ENCODE data around the gene LIX1L.

LIX1L gene

DNA sequence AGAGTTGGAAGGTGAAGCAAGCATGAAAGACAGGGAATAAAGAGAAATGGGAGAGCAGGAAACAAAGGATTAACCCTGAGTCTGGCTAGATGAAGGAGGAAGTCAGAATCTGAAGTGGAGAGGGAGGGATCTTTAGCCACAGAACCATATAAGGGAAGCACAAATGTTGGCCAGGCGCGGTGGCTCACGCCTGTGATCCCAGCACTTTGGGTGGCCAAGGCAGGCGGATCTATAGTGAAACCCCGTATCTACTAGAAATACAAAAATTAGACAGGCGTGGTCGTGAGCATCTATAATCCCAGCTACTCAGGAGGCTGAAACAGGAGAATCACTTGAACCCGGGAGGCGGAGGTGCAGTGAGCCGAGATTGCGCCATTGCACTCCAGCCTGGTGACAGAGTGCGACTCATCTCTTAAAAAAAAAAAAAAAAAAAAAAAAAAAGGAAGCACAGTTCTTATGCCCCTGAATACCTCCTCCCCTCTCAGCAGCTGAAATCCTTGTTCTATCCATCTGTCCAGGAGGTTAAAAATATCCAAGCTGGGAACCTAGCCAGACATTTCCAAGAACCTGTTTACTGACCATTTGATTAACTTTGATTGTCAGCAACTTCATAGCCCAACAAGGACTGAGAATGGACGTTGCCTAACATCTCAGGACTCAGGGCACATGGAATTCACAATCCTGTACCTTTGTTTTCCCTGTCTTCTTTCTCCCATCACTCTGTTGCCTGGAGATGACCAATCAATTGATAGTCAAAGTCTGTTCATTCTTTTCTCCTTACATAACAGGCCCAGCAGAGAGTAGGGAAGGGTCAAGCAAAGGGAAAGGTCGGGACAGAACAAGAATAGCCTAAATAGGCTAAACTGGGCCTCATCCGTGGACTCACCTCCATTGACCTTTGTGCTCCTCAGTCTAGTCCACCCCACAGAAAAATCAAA is 28.0 kb upstream of the LIX1L start:
- no peak for DNase-seq (ENCODE audit: low read depth in 3 of 3, low spot score in 1 of 3)

DNA sequence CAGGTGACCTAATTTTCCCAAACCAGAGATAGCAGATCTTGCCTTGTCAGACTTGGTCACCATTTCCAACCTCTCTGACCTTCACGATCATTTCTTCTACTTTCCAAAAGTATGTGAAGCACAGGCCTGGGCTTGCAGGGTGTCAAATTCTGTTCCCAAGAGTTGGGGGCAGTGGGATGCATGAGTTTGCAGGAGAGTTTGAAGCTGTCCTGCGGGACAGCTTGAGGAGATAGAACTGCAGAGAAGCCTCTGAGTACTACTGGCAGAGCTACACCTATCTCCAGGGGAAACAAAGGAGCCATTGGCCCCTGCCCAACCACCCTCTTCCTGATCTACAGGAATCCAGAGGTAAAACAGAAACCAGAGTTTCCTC is 27.3 kb upstream of the LIX1L start:
- DNase-seq (ENCODE audit: low read depth in 3 of 3, low spot score in 1 of 3) = no peak

DNA sequence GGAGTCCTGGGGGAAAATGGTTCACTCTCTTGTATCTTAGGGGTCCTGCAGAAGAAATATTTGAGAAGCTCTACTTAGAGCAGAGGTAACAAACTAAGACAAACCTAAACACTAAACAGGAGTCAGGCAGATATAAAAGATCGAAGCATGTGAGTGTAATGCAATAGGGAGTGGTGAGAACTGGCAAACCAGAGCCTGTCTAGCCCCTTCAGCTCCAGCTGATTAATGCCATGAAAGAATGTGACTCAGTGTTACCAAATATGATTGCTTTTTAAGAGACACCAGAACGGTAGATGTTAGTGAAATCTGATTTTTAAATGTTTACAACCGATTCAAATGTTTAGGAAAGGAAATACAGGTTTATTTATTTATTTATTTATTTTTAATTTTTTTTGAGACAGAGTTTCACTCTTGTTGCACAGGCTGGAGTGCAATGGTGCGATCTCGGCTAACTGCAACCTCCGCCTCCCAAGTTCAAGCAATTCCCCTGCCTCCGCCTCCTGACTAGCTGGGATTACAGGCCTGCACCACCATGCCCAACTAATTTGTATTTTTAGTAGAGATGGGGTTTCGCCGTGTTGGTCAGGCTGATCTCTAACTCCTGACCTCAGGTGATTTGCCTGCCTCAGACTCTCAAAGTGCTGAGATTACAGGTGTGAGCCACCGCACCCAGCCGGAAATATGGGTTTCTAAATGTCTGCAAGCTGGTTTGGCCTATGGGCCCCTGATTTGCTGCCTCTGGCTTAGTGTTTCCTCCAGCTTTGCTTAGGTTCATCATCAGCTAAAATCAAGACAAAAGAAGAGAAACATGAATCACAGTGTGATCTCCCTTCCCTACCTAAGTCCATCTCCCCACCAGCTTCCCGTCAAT is 26.4 kb upstream of the LIX1L start:
- no peak for DNase-seq (ENCODE audit: low read depth in 3 of 3, low spot score in 1 of 3)

DNA sequence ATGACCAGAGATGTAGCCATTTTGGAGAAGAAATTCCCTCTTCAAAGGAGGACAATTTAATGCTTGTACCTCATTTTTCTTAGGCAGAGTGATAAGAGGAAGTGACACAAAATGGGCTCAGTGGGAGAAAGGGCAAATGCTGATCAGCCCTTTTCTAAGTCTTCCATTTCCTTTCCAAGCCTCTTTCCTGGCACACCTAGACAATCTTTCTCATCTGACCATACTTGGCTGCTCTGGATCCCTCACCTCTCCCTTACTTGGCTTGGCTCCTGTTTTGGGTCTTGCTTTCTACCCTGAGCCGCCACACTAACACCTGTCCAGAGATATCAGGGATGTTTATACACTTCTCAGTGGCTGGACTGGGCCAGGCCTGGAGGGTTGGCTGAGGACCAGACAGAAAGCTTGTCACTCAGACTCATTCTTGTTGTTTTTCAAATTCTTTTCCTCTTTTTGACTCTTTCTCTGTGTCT is 25.4 kb upstream of the LIX1L start:
- no peak for DNase-seq (ENCODE audit: low read depth in 3 of 3, low spot score in 1 of 3)

DNA sequence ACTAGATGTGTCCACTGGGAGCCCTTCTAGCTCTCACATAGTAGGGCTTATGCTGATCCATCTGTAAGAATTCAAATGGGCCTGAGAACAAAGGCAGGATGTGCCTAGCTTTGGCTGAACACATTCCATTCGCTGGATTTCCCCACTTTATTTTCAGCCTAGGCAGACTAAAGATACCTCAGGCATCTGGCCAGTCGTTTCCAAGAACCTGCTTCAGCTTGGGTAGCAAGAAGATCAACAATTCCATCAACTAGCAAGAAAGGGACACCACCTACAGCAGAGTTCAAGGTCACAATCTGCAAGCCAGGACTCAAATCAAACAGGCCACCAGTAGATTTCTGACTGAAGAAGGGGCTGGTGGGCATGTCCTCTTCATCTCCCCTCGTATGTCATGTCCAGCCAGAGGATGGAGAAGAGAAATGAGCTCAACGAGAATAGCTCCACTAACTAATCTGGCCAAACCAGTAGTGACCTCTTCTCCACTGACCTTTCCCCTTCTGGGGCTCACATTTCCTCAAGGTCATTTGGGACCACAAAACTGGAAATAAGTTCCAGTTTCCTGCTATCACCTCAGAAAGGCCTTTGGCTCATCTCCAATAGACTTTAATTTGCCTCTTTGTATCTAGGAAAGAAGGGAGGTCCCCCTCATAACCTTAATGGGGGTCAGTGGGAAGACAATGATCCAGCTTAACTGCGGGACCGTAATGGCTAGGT is 24.4 kb upstream of the LIX1L start:
- DNase-seq (ENCODE audit: low read depth in 3 of 3, low spot score in 1 of 3) = no peak

DNA sequence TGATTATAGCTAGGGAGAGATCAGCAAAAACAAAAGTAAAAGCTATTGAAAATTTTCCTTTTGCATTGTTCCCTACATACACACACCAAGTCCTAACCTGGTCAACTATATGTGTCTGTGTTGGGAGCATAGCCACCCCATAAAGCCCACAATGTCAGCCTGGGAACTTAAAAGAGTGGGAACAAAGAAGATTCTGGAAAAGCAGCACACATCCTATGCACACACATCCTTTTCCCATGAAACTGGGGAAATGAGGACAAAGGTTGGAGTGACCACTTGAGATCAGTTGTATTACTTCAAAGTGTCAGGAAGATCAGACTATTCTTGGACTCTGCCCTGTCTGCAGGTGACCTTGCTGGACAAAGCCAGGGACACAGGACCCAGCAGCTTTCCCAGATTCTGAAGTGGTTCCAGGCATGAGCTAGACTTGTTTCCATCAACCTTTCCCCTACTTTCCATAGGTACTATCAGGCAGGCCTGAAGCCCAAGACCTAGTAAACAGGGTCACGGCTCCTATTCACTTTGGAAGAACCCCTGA is 22.7 kb upstream of the LIX1L start:
- DNase-seq (ENCODE audit: low read depth in 3 of 3, low spot score in 1 of 3) = no peak

DNA sequence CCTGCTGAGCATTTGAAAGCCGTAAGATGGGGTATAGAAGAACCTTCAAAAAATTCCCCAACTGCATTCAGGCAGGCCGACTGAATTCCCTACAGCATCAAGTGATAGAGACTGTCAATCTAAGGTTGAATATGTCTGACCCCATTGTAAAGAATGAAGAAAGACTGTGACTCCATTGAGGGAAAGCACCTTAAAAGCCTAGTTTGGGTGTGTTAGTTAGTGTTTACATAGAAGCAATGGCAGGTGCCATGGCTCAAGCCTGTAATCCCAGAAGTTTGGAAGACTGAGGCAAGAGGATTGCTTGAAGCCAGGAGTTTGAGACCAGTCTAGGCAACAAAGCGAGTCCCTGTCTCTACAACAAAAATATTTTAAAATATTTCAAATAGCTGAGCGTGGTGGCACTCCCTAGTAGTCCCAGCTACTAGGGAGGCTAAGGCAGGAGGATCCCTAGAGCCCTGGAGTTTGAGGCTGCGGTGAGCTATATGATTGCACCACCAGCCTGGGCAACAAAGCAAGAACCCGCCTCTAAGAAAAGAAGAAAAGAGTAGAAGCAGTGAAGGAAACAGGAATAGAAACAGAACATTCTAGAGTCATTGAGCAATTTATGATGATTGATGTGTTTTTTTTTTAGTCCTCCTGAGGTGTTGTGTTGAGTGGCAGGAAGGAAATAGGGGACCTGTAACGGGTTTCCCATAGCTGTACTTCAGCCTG is 22.1 kb upstream of the LIX1L start:
- no peak for DNase-seq (ENCODE audit: low read depth in 3 of 3, low spot score in 1 of 3)

DNA sequence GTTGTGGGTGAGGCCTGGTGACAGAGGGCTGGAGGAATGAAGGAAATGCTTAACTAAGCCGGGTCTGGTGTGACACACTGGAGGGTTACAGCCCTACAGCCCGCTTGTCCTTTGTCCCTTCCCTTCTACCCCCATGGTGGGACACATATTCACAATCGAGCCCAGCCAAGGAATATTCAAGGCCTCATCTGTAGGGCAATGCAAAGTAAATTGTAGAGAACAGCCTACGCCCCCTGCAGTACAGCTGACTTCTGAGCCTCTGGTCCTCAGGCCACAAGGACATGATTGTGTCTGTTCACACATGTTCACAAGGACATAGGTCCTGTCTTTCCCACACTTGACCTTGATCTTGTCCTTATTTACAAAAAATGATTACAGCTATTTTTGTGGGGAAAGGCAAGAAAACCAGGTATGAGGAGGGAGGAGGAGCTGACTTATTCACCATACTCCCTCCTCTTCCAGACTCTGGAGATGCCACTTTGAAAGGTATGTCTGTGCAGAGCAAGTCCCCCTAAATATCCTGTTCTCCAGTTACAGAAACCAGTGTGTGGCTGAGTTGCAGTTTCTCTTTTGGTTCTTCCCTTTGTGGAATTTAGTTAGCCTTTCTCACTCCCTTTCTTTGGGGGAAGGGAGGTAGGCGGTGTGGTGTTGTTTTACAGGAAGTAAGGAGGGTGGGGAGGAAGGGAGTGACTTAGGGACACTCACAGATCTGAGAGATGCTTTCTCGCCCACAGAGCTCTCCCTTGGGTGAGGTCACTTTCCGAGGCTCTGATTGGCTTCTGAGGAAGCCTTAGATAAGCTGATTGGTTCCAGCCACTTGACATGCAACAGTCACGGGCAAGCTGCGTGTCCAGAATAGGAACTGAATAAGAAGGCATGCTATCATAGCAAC is 21.3 kb upstream of the LIX1L start:
- DNase-seq (ENCODE audit: low read depth in 3 of 3, low spot score in 1 of 3) = no peak

DNA sequence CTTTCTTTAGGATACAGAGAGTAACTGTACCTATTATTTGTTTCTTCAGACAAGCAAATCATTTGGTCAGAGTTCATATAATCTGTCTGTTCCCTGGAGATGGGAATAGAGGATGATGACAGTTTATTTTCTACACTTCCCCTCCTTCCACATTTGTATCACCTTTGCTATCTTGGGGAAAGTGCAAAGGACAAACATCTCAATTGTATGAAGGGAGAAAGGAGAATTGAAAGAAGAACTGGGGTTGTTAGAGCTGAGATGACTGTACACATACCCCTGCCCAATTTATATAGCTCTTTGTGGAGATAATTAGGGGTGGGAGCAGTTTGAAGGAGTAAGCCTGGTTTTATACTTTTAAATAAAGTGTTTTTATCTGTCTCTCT is 20.6 kb upstream of the LIX1L start:
- DNase-seq (ENCODE audit: low read depth in 3 of 3, low spot score in 1 of 3) = no peak

DNA sequence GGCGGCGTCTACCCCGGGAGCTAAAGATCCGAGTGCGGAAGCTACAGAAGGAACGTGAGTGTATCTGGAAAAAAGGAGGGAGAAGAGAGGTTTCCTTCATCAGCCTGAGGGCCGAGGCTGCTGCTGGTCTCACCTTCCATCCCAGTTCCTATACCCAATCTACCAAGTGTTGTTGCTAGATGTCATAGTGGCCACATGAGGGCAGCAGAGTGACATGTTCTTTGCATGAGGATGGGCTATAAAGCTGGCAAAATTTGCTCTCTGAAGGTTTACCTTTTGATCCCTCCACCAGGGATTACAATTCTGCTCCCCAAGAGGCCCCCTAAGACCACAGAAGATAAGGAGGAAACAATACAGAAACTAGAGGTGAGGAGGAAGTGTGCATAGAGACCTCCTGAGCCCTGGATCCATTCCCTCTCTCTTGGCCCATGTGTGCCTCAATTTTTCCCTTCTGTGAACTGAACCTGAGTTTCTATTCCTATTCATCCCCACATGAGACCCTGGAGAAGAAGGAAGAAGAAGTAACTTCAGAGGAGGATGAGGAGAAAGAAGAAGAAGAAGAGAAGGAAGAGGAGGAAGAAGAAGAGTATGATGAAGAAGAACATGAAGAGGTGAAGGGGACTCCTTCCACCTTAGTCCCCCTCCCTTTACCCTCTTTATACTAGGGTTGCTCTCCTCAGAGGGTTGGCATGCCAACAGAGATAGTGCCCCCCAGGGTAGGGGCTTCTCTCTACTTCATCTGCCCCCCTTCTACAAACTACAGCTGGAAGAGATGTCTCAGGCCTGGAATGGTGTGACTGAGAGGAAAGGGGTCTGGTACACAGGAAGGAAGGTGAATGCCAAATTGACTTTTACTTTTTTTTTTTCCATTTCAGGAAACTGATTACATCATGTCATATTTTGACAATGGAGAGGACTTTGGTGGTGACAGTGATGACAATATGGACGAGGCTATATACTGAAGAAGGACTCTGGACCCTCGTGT is 20.0 kb upstream of the LIX1L start:
- DNase-seq (ENCODE audit: low read depth in 3 of 3, low spot score in 1 of 3) = peak in 1 of 3 donors; percentile 53

DNA sequence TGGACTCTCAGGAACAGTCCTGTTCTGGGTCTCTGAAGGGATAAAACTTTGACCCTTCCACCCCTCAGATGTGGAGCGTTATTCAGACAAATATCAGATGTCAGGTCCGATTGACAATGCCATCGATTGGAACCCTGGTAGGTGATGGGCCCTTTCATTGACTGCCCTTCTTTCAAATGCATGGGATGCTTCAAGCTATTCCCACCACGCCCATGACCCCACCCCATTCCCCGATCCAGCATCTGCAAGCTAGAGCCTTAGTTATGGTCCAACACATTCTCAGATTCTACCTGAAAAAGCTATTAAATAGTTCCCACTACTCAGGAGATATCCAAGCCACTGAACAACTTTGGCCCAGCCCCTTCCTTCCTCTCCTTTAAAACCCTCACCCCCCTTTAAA is 19.2 kb upstream of the LIX1L start:
- DNase-seq (ENCODE audit: low read depth in 3 of 3, low spot score in 1 of 3) = no peak

DNA sequence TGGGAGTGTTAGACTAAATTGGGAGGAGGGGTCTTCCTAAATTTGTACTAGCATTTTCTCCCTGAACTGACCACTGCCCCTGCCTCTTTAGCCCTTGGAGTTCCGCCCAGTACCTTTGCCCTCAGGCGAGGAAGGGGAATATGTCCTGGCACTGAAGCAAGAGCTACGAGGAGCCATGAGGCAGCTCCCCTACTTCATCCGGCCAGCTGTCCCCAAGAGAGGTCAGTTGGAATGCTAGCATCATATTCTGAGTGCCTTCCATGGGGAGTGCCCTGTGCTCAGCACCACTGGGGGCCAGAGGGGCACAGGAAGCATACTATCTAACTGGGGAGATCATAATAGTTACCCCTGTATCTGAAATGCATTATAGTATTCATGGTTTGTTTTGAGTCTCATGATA is 17.4 kb upstream of the LIX1L start:
- DNase-seq (ENCODE audit: low read depth in 3 of 3, low spot score in 1 of 3) = no peak

DNA sequence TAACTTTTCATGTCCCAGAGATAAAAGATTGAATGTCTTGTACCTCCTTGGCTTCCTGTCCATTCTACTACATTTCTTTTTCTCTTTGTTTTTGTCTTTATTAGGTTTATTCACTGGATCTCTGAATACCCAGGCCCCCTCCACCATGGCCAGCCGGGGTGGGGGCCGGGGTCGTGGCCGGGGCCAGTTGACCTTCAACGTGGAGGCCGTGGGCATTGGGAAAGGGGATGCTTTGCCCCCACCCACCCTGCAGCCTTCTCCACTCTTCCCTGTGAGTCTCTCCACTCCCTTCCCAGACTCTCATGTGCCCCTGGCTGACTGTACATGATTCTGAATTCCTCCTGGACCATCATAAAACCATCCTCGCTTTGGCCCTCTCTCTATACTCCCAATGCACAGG is 16.9 kb upstream of the LIX1L start:
- no peak for DNase-seq (ENCODE audit: low read depth in 3 of 3, low spot score in 1 of 3)

DNA sequence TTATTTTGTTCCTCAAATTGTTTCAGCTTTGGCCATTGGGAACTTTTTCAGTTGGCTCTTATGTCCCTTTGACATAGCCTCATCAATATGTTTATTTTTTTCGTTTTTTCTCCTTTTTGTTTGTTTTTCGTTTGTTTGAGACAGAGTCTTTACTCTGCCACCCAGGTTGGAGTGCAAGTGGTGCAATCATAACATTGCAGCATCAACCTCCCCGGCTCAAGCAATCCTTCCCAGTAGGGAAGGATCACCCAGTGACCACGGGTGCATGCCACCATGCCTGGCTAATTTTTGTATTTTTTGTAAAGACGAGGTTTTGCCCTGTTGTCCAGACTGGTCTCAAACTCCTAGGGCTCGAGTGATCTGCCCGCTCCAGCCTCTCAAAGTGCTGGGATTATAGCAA is 14.8 kb upstream of the LIX1L start:
- no peak for DNase-seq (ENCODE audit: low read depth in 3 of 3, low spot score in 1 of 3)

DNA sequence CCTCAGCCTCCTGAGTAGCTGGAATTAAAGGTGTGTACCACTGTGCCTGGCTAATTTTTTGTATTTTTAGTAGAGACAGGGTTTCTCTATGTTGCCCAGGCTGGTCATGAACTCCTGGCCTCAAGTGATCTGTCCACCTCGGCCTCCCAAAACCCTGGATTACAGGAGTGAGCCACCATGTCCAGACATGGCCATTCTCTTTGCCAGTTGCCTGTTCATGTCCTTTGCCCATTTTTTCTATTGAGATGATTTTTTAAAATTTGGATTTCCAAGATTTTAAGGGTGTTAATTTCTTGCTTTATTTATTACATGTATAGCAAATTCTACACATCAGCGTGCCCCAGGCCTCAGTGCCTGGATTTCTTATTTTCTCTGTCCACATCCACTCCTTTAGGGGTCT is 9.5 kb upstream of the LIX1L start:
- no peak for DNase-seq (ENCODE audit: low read depth in 3 of 3, low spot score in 1 of 3)

DNA sequence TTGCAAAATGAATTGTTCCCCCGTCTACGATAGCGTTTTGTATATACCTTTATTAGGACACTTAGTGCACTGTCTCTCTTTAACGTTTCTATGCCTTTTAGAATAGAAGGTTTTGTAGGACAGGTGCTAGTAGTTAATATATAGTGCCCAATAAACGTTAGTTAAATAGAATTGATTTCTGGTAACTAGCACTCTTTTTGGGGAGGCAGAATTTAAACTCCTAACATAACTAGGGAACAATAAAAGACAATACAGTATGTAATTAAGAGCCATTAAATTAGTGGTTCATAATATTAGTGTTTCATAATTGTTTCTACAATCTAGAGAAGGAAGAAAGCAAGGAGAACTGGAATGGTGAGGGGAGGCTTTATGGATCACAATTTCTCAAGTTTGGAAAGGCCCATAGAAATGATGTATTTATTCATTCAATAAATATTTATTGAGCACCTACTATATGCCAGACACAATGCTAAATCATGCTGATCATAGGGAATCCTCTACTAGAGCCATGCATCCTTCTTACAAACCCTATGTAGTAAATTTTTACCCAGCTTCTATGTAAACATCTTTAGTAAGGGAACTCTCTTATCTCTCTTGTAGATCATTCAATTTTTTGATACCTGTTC is 7.4 kb upstream of the LIX1L start:
- DNase-seq (ENCODE audit: low read depth in 3 of 3, low spot score in 1 of 3) = no peak

DNA sequence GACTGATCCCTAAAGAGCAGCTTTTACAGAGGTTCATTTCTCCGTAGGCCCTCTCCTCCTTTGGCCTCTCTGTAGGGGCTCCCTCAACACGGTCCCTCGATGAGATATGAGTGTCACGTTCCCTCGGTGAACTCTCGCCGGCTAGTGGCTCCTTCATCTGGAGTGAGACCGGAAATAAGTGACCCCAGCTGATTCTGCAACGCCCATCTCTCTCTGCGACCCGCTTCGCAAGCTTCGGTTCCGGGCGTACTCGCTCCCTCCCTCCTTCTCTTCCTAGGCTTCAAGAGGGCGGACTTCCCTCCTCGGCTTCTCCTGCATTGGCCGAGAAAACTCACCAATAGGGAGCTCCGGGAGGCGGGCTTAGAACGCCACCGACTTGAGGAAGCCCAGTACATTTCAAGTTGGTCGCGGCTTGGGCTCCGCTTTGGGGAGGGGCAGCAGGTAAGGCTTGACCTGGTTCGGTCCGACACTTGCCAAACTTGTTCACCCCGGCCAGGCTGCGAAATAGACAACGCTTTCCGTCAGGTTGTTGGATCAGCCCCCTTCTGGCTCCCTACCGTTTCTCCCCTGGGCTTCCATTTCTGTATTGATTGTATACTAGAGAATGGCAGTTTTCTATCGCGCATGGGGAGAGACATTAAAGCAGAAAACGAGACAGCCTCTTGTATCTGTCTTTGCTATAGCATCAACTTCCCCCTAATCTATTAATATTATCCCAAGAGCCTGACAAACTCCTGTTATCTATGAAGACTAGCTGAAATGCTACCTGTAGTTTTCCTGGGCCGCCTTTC is 6.7 kb upstream of the LIX1L start, which contains the start of the genes ANKRD34A and POLR3GL:
ANKRD34A (minus strand) TSS at position 248 of the 791 bp plus-strand sequence. CDS start 2,816 bp downstream, outside the sequence.
POLR3GL (plus strand) TSS at position 363 of the 791 bp plus-strand sequence. CDS start 10,176 bp downstream, outside the sequence.
- peak; percentile 72 to 81 (median 77) for DNase-seq (ENCODE audit: low read depth in 3 of 3, low spot score in 1 of 3)

Measured in stimulated activated CD4-positive, alpha-beta T cell treated with anti-CD3 and anti-CD28 coated beads, TNF-alpha, amount 100 ng/mL, for 1 hour (primary cell).